GM12878 (cell line): ENCODE results near the gene MYRF.

Experiments
- EZH2 ChIP-seq: IDR thresholded peaks from 2 replicates; pipeline ENCODE4 v1.6.1; 2012; ENCODE audit warnings: low read depth, mild to moderate bottlenecking, control low read depth, inconsistent platforms, low read length, borderline replicate concordance; ENCODE audit not compliant: control insufficient read depth
- STAT1 ChIP-seq: fragments of 450-650 bp; conservative IDR thresholded peaks from 2 replicates; pipeline ENCODE4 v1.6.1; 2014; ENCODE audit warnings: antibody characterized with exemption, mild to moderate bottlenecking
- ZNF622 ChIP-seq: fragments of 450-650 bp; IDR thresholded peaks from 2 replicates; pipeline ENCODE4 v1.6.1; 2017; ENCODE audit warnings: mild to moderate bottlenecking, inconsistent platforms
- TF ChIP-seq, protein P1 (sequence below), 3 experiments: IDR thresholded peaks in 2 of 3; conservative IDR thresholded peaks in 1 of 3; 2 replicates each; pipeline ENCODE4 v1.5.1; 2011; ENCODE audit warnings: low read depth in 3 of 3, low read length in 3 of 3, mild to moderate bottlenecking in 3 of 3, control low read depth in 2 of 3, moderate library complexity in 2 of 3, inconsistent platforms in 1 of 3, mixed read lengths in 1 of 3; ENCODE audit not compliant: control insufficient read depth in 2 of 3, insufficient read depth in 1 of 3; ENCODE audit errors: extremely low read depth in 1 of 3
- TF ChIP-seq, protein P2 (sequence below): IDR thresholded peaks from 2 replicates; pipeline ENCODE4 v1.6.1; 2012; ENCODE audit warnings: improper control_type of control experiment, low read depth, low read length; ENCODE audit not compliant: insufficient replicate concordance

DNA sequence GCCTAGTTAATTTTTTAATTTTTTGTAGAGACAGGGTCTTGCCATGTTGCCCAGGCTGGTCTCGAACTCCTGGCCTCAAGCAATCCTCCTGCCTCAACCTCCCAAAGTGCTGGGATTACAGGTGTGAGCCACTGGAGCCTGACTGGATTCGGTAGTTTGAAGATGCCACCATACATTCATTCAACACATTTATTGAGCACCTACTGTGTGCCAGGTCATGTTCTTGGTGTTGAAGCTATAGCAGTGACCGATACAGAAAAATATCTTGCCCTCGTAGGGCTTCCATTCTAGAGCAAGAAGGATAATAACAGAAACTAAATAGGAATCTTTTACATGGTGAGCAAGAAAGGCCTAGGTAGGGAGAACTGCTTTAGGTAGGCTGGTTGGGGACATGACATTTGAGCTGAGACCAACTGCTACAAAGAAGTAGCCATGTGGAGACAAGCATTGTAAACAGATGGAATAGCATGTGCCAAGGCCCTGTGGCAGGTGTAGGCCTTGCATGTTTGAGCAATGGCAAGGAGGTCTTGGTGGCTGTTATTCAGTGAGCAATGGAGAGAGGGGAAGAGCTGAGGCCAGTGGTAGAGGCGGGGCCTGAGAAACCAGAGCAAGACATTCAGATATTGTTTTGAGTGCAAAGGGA, 1.7 kb upstream of the MYRF start:
- TF ChIP-seq, protein P1, sequence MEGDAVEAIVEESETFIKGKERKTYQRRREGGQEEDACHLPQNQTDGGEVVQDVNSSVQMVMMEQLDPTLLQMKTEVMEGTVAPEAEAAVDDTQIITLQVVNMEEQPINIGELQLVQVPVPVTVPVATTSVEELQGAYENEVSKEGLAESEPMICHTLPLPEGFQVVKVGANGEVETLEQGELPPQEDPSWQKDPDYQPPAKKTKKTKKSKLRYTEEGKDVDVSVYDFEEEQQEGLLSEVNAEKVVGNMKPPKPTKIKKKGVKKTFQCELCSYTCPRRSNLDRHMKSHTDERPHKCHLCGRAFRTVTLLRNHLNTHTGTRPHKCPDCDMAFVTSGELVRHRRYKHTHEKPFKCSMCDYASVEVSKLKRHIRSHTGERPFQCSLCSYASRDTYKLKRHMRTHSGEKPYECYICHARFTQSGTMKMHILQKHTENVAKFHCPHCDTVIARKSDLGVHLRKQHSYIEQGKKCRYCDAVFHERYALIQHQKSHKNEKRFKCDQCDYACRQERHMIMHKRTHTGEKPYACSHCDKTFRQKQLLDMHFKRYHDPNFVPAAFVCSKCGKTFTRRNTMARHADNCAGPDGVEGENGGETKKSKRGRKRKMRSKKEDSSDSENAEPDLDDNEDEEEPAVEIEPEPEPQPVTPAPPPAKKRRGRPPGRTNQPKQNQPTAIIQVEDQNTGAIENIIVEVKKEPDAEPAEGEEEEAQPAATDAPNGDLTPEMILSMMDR (IDR thresholded peaks at IDR 0.05 in 2 of 3, conservative IDR thresholded peaks at IDR 0.05 in 1 of 3; ENCODE audit: control insufficient read depth in 2 of 3, extremely low read depth in 1 of 3, insufficient read depth in 1 of 3, low read depth in 3 of 3, low read length in 3 of 3): no peak
- no peak for TF ChIP-seq EZH2
- no peak for TF ChIP-seq STAT1
- no peak for TF ChIP-seq ZNF622
- TF ChIP-seq, protein P2, sequence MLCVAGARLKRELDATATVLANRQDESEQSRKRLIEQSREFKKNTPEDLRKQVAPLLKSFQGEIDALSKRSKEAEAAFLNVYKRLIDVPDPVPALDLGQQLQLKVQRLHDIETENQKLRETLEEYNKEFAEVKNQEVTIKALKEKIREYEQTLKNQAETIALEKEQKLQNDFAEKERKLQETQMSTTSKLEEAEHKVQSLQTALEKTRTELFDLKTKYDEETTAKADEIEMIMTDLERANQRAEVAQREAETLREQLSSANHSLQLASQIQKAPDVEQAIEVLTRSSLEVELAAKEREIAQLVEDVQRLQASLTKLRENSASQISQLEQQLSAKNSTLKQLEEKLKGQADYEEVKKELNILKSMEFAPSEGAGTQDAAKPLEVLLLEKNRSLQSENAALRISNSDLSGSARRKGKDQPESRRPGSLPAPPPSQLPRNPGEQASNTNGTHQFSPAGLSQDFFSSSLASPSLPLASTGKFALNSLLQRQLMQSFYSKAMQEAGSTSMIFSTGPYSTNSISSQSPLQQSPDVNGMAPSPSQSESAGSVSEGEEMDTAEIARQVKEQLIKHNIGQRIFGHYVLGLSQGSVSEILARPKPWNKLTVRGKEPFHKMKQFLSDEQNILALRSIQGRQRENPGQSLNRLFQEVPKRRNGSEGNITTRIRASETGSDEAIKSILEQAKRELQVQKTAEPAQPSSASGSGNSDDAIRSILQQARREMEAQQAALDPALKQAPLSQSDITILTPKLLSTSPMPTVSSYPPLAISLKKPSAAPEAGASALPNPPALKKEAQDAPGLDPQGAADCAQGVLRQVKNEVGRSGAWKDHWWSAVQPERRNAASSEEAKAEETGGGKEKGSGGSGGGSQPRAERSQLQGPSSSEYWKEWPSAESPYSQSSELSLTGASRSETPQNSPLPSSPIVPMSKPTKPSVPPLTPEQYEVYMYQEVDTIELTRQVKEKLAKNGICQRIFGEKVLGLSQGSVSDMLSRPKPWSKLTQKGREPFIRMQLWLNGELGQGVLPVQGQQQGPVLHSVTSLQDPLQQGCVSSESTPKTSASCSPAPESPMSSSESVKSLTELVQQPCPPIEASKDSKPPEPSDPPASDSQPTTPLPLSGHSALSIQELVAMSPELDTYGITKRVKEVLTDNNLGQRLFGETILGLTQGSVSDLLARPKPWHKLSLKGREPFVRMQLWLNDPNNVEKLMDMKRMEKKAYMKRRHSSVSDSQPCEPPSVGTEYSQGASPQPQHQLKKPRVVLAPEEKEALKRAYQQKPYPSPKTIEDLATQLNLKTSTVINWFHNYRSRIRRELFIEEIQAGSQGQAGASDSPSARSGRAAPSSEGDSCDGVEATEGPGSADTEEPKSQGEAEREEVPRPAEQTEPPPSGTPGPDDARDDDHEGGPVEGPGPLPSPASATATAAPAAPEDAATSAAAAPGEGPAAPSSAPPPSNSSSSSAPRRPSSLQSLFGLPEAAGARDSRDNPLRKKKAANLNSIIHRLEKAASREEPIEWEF: no peak
